ENCODE data around the gene PLCE1.
"Not testable (repeated sequence)": the region's sequence is repeated elsewhere in the genome, so short reads cannot be mapped to it uniquely, and the experiment has no call there.

PLCE1 gene

GRCh38 chr10:93993782-93994437, at the start of gene PLCE1:
Gene PLCE1, plus strand, starts transcription at chr10:93993931. Its CDS starts 37,116 bp downstream, at chr10:94031047.
- peaks cover 17% of the 10 kb centered on the region; the same call in 1 of the 2 replicates for H3K4me1 ChIP-seq (ENCODE audit: control insufficient read depth, insufficient read depth, low read length)

GRCh38 chr10:93945819-93946218, 47.9 kb upstream of the PLCE1 start:
- H3K4me3 ChIP-seq (ENCODE audit: low read depth, low read length) = no peak overlapping the region
- H3K27ac ChIP-seq (ENCODE audit: low read depth, low read length) = no peak overlapping the region
- H3K9me3 ChIP-seq (ENCODE audit: control insufficient read depth, insufficient read depth, low read depth, low read length) = no peaks in the 10 kb centered on the region
- no peaks in the 10 kb centered on the region for H3K27me3 ChIP-seq (ENCODE audit: control insufficient read depth, insufficient read depth, low read length)
- no peak overlapping the region for H3K9ac ChIP-seq (ENCODE audit: low read length)
- H3K4me1 ChIP-seq (ENCODE audit: control insufficient read depth, insufficient read depth, low read length) = no peaks in the 10 kb centered on the region
- no peaks in the 10 kb centered on the region for H3K36me3 ChIP-seq (ENCODE audit: control insufficient read depth, insufficient read depth, low read length)

More at GRCh38 chr10:93993782-93994437, at the start of gene PLCE1:
- Histone ChIP-seq H3K36me3 (ENCODE audit: control insufficient read depth, insufficient read depth, low read length) (no peaks in the 10 kb centered on the region), H3K27me3 (ENCODE audit: control insufficient read depth, insufficient read depth, low read length) (peaks cover 96% of the 10 kb centered on the region), H3K9me3 (ENCODE audit: control insufficient read depth, insufficient read depth, low read depth, low read length) (no peaks in the 10 kb centered on the region), H3K27ac (ENCODE audit: low read depth, low read length) (no peak within 1 kb of the TSS), H3K4me3 (ENCODE audit: low read depth, low read length) (peak within 1 kb of the TSS; percentile 74), H3K9ac (ENCODE audit: low read length) (peak within 1 kb of the TSS; percentile 42)

GRCh38 chr10:93947055-93947454, 46.7 kb upstream of the PLCE1 start:
- Histone ChIP-seq H3K9me3 (ENCODE audit: control insufficient read depth, insufficient read depth, low read depth, low read length) (no peaks in the 10 kb centered on the region), H3K4me3 (ENCODE audit: low read depth, low read length) (no peak overlapping the region), H3K27ac (ENCODE audit: low read depth, low read length) (no peak overlapping the region), H3K27me3 (ENCODE audit: control insufficient read depth, insufficient read depth, low read length) (no peaks in the 10 kb centered on the region), H3K4me1 (ENCODE audit: control insufficient read depth, insufficient read depth, low read length) (no peaks in the 10 kb centered on the region), H3K9ac (ENCODE audit: low read length) (no peak overlapping the region), H3K36me3 (ENCODE audit: control insufficient read depth, insufficient read depth, low read length) (no peaks in the 10 kb centered on the region)

- H3K36me3 ChIP-seq (ENCODE audit: control insufficient read depth, insufficient read depth, low read length) = no peaks in the 10 kb centered on the region
- H3K9me3 ChIP-seq (ENCODE audit: control insufficient read depth, insufficient read depth, low read depth, low read length) = no peaks in the 10 kb centered on the region
- no peaks in the 10 kb centered on the region for H3K27me3 ChIP-seq (ENCODE audit: control insufficient read depth, insufficient read depth, low read length)
- H3K27ac ChIP-seq (ENCODE audit: low read depth, low read length) = no peak overlapping the region
- H3K4me3 ChIP-seq (ENCODE audit: low read depth, low read length) = no peak overlapping the region
- no peak overlapping the region for H3K9ac ChIP-seq (ENCODE audit: low read length)
- H3K4me1 ChIP-seq (ENCODE audit: control insufficient read depth, insufficient read depth, low read length) = no peaks in the 10 kb centered on the region
Measured at GRCh38 chr10:93947524-93947923, 46.2 kb upstream of the PLCE1 start.

- Histone ChIP-seq H3K4me1 (ENCODE audit: control insufficient read depth, insufficient read depth, low read length) (no peaks in the 10 kb centered on the region), H3K27ac (ENCODE audit: low read depth, low read length) (no peak overlapping the region), H3K9ac (ENCODE audit: low read length) (no peak overlapping the region), H3K27me3 (ENCODE audit: control insufficient read depth, insufficient read depth, low read length) (no peaks in the 10 kb centered on the region), H3K9me3 (ENCODE audit: control insufficient read depth, insufficient read depth, low read depth, low read length) (no peaks in the 10 kb centered on the region), H3K36me3 (ENCODE audit: control insufficient read depth, insufficient read depth, low read length) (no peaks in the 10 kb centered on the region), H3K4me3 (ENCODE audit: low read depth, low read length) (no peak overlapping the region)
Measured at GRCh38 chr10:93951905-93952304, 41.8 kb upstream of the PLCE1 start.

GRCh38 chr10:93954299-93954698, 39.4 kb upstream of the PLCE1 start:
- H3K9me3 ChIP-seq (ENCODE audit: control insufficient read depth, insufficient read depth, low read depth, low read length) = no peaks in the 10 kb centered on the region
- no peaks in the 10 kb centered on the region for H3K4me1 ChIP-seq (ENCODE audit: control insufficient read depth, insufficient read depth, low read length)
- H3K36me3 ChIP-seq (ENCODE audit: control insufficient read depth, insufficient read depth, low read length) = no peaks in the 10 kb centered on the region
- H3K27me3 ChIP-seq (ENCODE audit: control insufficient read depth, insufficient read depth, low read length) = no peaks in the 10 kb centered on the region
- no peak overlapping the region for H3K27ac ChIP-seq (ENCODE audit: low read depth, low read length)
- no peak overlapping the region for H3K9ac ChIP-seq (ENCODE audit: low read length)
- no peak overlapping the region for H3K4me3 ChIP-seq (ENCODE audit: low read depth, low read length)

GRCh38 chr10:93954726-93955363, 38.9 kb upstream of the PLCE1 start:
- Histone ChIP-seq H3K9me3 (ENCODE audit: control insufficient read depth, insufficient read depth, low read depth, low read length) (no peaks in the 10 kb centered on the region), H3K4me3 (ENCODE audit: low read depth, low read length) (no peak overlapping the region), H3K4me1 (ENCODE audit: control insufficient read depth, insufficient read depth, low read length) (no peaks in the 10 kb centered on the region), H3K27ac (ENCODE audit: low read depth, low read length) (no peak overlapping the region), H3K36me3 (ENCODE audit: control insufficient read depth, insufficient read depth, low read length) (no peaks in the 10 kb centered on the region), H3K27me3 (ENCODE audit: control insufficient read depth, insufficient read depth, low read length) (no peaks in the 10 kb centered on the region), H3K9ac (ENCODE audit: low read length) (no peak overlapping the region)

GRCh38 chr10:93958834-93959233, 34.9 kb upstream of the PLCE1 start:
- Histone ChIP-seq H3K9ac (ENCODE audit: low read length) (no peak overlapping the region), H3K27ac (ENCODE audit: low read depth, low read length) (no peak overlapping the region), H3K27me3 (ENCODE audit: control insufficient read depth, insufficient read depth, low read length) (no peaks in the 10 kb centered on the region), H3K4me1 (ENCODE audit: control insufficient read depth, insufficient read depth, low read length) (no peaks in the 10 kb centered on the region), H3K9me3 (ENCODE audit: control insufficient read depth, insufficient read depth, low read depth, low read length) (no peaks in the 10 kb centered on the region), H3K4me3 (ENCODE audit: low read depth, low read length) (no peak overlapping the region), H3K36me3 (ENCODE audit: control insufficient read depth, insufficient read depth, low read length) (no peaks in the 10 kb centered on the region)

- not testable (repeated sequence) for H3K27ac ChIP-seq (ENCODE audit: low read depth, low read length); H3K36me3 ChIP-seq (ENCODE audit: control insufficient read depth, insufficient read depth, low read length); H3K27me3 ChIP-seq (ENCODE audit: control insufficient read depth, insufficient read depth, low read length); H3K4me3 ChIP-seq (ENCODE audit: low read depth, low read length); H3K4me1 ChIP-seq (ENCODE audit: control insufficient read depth, insufficient read depth, low read length); H3K9ac ChIP-seq (ENCODE audit: low read length); H3K9me3 ChIP-seq (ENCODE audit: control insufficient read depth, insufficient read depth, low read depth, low read length)
Measured at GRCh38 chr10:93960988-93961387, 32.7 kb upstream of the PLCE1 start.

- H3K9ac ChIP-seq (ENCODE audit: low read length) = no peak overlapping the region
- H3K36me3 ChIP-seq (ENCODE audit: control insufficient read depth, insufficient read depth, low read length) = no peaks in the 10 kb centered on the region
- H3K27ac ChIP-seq (ENCODE audit: low read depth, low read length) = no peak overlapping the region
- no peaks in the 10 kb centered on the region for H3K27me3 ChIP-seq (ENCODE audit: control insufficient read depth, insufficient read depth, low read length)
- no peaks in the 10 kb centered on the region for H3K9me3 ChIP-seq (ENCODE audit: control insufficient read depth, insufficient read depth, low read depth, low read length)
- no peaks in the 10 kb centered on the region for H3K4me1 ChIP-seq (ENCODE audit: control insufficient read depth, insufficient read depth, low read length)
- H3K4me3 ChIP-seq (ENCODE audit: low read depth, low read length) = no peak overlapping the region
Measured at GRCh38 chr10:93962973-93963372, 30.8 kb upstream of the PLCE1 start.

- no peaks in the 10 kb centered on the region for H3K27me3 ChIP-seq (ENCODE audit: control insufficient read depth, insufficient read depth, low read length)
- H3K27ac ChIP-seq (ENCODE audit: low read depth, low read length) = no peak overlapping the region
- no peak overlapping the region for H3K9ac ChIP-seq (ENCODE audit: low read length)
- H3K36me3 ChIP-seq (ENCODE audit: control insufficient read depth, insufficient read depth, low read length) = no peaks in the 10 kb centered on the region
- no peaks in the 10 kb centered on the region for H3K4me1 ChIP-seq (ENCODE audit: control insufficient read depth, insufficient read depth, low read length)
- no peak overlapping the region for H3K4me3 ChIP-seq (ENCODE audit: low read depth, low read length)
- no peaks in the 10 kb centered on the region for H3K9me3 ChIP-seq (ENCODE audit: control insufficient read depth, insufficient read depth, low read depth, low read length)
Measured at GRCh38 chr10:93963434-93963833, 30.3 kb upstream of the PLCE1 start.
